ENCODE measurements around the gene SLC25A44. TPM values are rescaled to one million over a fixed set of nuclear protein-coding genes. Genes with fewer than 3 reads are reported as not detected.

The SLC25A44 gene
- total RNA-seq, 2 experiments from 2014 or later = 27.7 to 36.3 TPM

Other genes with a start within 250 kb of the SLC25A44 start
- gene ARHGEF2, start 215.6 kb upstream of the SLC25A44 start, total RNA-seq = 100 to 1,000 TPM; 159 to 164 TPM
- gene SSR2, start 173.2 kb upstream of the SLC25A44 start, total RNA-seq = 100 to 1,000 TPM; 262 to 268 TPM
- 10 to 100 TPM; 27.0 to 31.2 TPM for gene UBQLN4, start 140.3 kb upstream of the SLC25A44 start, total RNA-seq
- 10 to 100 TPM; 63.1 to 66.2 TPM for gene LAMTOR2, start 139.3 kb upstream of the SLC25A44 start, total RNA-seq
- gene RAB25, start 132.9 kb upstream of the SLC25A44 start, total RNA-seq = under 1 TPM in 1 of 2 experiments, not detected in 1; 0.53 TPM
- under 1 TPM in 1 of 2 experiments, not detected in 1; 0.05 TPM for gene MEX3A, start 111.6 kb upstream of the SLC25A44 start, total RNA-seq
- gene LMNA, start 79.4 kb upstream of the SLC25A44 start, total RNA-seq = 100 to 1,000 TPM in 1 of 2 experiments, 10 to 100 TPM in 1; 93.6 to 101 TPM
- gene SEMA4A, start 40.5 kb upstream of the SLC25A44 start, total RNA-seq = 10 to 100 TPM; 20.8 to 21.5 TPM
- gene PMF1, start 18.9 kb downstream of the SLC25A44 start, total RNA-seq = 10 to 100 TPM; 65.5 to 67.7 TPM
- gene BGLAP, start 48.1 kb downstream of the SLC25A44 start, total RNA-seq = 1 to 10 TPM; 1.5 to 2.7 TPM
- 1 to 10 TPM; 5.6 to 6.3 TPM for gene PAQR6, start 54.0 kb downstream of the SLC25A44 start, total RNA-seq
- 10 to 100 TPM; 58.5 to 60.4 TPM for gene SMG5, start 88.7 kb downstream of the SLC25A44 start, total RNA-seq
- 1 to 10 TPM; 8.9 to 9.1 TPM for gene TMEM79, start 90.2 kb downstream of the SLC25A44 start, total RNA-seq
- 10 to 100 TPM; 36.8 to 39.4 TPM for gene GLMP, start 101.6 kb downstream of the SLC25A44 start, total RNA-seq
- gene VHLL, start 105.2 kb downstream of the SLC25A44 start, total RNA-seq = not detected
- 100 to 1,000 TPM; 181 to 184 TPM for gene CCT3, start 144.2 kb downstream of the SLC25A44 start, total RNA-seq
- under 1 TPM in 1 of 2 experiments, not detected in 1; 0.65 TPM for gene TSACC, start 144.4 kb downstream of the SLC25A44 start, total RNA-seq
- not detected for gene RHBG, start 175.1 kb downstream of the SLC25A44 start, total RNA-seq